SIG-M5 treated with dmso at 0.1 percent for 504 hours (cell line): Measurements from ENCODE around the gene NCR2.

Experiments used
- DNase-seq: peaks from one replicate; lab custom pipeline; 2025; ENCODE audit not compliant: unreplicated experiment; lab: John Stamatoyannopoulos, UW

NCR2 gene

GRCh38 chr6:41392246-41392645, 56.8 kb downstream of the NCR2 start:
- DNase-seq, result no peak

- DNase-seq, result no peak
Measured at GRCh38 chr6:41396335-41396734, 60.9 kb downstream of the NCR2 start.

GRCh38 chr6:41399424-41399823, 64.0 kb downstream of the NCR2 start:
- DNase-seq, result no peak
